CD4-positive, alpha-beta T cell treated with Interleukin-12 subunit alpha and Interleukin-12 subunit beta, for 1 hour (primary cell): ENCODE measurements around the gene FNIP1.
A peak's percentile ranks its signal among the peaks of the same experiment; 100 is the strongest.
"Not testable (repeated sequence)": the region's sequence is repeated elsewhere in the genome, so short reads cannot be mapped to it uniquely, and the experiment has no call there.

Source experiments
- DNase-seq: peaks from one replicate; pipeline ENCODE4 v3.0.0-alpha.2; 2020

FNIP1 gene

GRCh38 chr5:131595088-131596033, 201.5 kb downstream of the FNIP1 start:
- peak; percentile 39 for DNase-seq

GRCh38 chr5:131593921-131594320, 202.9 kb downstream of the FNIP1 start:
- no peak for DNase-seq

GRCh38 chr5:131593436-131593835, 203.4 kb downstream of the FNIP1 start:
- not testable (repeated sequence) for DNase-seq
